D341Med (cell line): ENCODE results near the gene TAGLN2.
"Not testable (repeated sequence)": the region's sequence is repeated elsewhere in the genome, so short reads cannot be mapped to it uniquely, and the experiment has no call there.

Experiments
- DNase-seq: peaks from one replicate; pipeline ENCODE4 v3.0.0; 2012; ENCODE audit warnings: low spot score

TAGLN2 gene

DNA sequence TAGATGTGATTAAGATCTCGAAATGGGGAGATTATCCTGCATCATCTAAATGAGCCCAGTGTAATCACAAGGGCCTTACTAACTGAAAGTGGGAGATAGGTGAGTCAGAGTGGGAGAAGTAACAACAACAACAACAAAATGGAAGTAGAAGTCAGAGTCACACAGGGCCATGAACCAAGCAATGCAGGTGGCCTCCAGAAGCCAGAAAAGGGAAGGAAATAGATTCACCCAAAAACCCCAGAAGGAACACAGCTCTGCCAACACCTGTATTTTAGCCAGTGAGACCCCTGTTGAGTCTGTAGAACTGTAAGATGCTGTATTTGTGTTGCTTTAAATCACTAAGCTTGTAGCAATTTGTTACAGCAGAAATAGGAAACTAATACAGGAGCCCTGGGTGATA lies 4.1 kb downstream of the TAGLN2 start:
- DNase-seq, result no peak

DNA sequence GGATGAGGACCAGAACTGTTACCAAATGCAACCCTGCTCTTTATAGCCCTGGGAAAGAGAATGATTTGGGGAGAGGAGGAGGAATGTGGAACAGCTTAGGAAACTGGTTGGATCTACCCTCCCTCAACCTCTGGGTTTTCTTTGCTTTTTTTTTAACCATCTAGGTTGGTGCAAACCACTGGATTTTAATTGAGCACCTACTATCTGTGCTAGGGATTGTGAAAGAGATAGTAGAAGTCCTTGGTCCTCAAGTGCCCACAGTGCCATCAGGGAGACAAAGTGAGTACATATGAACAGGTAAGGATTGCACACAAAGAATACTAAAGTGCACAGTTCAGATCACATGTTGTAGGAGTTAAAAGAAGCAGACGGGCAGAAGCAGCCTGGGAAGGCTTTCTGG lies 4.7 kb downstream of the TAGLN2 start:
- no peak for DNase-seq

DNA sequence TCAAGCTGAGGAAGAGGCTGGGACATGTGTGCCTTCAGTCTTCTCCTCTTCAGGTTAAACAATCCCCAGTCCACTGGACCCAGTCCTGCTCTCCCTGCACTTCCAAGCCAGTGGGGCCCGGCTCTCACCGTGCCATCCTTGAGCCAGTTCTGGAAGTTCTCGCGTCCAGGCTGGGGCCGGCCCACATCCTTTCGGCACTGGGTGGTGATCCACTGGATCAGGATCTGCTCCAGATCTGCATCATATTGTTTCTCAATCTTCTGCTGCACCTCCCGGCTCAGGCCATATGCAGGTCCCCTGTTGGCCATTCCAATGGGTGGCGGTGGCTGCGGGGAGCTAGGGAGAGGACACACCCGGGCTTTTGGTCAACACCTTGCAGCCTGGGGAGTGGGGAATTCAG lies 5.1 kb downstream of the TAGLN2 start:
- DNase-seq, result no peak

DNA sequence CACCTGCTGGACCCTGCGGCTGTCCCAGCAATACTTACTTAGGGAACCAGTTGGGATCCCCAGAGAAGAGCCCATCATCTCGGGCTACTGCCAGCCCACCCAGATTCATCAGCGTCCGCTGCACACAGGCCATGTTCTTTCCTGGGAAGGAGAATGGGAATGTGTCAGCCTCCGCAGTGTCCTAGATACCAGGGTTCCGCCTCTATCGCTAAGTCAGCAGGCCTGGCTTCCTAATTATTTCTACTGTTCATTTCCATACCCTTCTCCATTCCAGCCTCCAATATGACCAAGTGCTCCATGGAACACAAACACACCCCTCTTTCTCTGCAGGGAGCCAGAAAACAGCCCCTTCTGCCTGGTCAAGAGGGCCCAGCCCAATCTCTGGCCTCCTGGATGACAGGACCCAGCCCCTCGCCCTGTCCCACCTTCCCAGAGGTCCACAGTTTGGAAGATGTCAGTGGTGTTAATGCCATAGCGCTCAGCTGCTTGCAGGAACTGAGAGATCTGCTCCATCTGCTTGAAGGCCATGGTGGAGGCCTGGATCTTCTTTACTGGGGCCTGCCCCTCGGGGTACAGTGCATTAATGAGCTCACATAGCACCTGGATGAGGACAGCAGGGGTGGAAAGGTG lies 6.0 kb downstream of the TAGLN2 start:
- DNase-seq, result no peak

DNA sequence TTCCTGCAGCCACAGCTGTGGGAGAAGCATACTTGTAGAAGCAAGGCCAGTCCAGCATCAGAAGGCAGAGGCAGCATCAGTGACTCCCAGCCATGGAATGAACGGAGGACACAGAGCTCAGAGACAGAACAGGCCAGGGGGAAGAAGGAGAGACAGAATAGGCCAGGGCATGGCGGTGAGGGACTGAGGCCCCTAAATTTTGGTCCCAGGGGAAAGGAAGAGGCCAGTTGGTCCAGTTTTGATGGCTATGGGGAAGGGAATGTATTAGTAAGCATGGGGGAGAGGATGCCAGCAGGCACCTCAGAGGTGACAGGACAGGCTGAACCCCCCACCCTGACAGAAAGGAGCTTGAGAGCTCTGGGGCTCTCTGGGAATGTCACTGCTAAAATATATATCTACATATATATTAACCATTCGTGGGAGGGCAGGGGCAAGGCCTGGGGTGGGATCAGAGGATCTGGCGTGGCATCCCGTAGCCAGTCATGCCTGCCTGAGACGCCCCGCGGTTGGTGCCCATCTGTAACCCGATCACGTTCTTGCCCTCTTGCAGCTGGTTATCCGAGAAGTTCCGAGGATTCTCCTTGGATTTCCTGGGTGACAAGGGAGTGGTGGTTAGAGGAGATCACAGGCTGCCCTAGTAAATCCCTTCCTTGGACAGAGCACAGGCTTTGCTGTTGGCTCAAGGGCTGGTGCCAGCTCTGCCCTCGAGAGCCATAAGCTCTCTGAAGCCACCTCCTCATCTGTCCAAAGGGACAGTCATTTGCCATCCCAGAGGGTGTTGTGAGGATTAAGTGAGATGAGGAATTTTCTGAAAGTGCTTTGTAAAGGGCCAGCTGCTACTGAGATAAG lies 6.7 kb downstream of the TAGLN2 start:
- DNase-seq, result no peak

DNA sequence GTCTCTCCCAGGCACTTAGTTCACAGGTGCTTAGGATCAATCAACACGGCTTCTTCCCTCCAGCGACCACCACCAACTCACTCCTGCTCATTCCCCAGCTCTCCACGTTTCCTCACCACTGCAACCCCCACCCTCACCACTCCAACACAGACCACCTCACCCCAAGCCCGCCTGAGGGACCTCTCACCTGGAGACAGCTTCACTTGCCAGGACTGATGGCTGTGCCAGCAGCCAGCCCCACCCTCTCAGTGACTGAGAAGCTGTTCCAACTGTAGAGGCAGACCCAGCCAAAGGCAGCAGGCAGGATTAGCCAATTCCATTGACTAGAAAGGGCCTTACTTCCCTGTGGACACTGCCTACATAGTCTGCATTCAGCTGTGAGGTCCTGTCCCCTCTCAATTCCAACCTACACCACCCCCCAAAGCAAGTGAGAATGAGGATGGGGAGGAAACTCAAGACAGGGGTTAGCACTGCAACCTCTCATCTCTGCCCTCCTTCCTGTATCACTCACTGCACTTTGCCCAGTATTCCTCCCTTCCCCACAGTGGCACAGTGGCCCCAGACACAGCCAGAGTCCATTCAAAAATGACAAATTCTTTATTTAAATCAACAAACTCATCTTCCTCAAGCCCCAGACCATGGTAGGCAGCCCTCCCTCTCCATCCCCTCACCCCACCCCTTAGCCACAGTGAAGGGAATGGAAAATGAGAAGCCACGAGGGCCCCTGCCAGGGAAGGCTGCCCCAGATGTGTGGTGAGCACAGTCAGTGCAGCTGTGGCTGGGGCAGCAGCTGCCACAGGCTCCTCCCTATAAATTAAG lies 7.6 kb downstream of the TAGLN2 start:
- no peak for DNase-seq

DNA sequence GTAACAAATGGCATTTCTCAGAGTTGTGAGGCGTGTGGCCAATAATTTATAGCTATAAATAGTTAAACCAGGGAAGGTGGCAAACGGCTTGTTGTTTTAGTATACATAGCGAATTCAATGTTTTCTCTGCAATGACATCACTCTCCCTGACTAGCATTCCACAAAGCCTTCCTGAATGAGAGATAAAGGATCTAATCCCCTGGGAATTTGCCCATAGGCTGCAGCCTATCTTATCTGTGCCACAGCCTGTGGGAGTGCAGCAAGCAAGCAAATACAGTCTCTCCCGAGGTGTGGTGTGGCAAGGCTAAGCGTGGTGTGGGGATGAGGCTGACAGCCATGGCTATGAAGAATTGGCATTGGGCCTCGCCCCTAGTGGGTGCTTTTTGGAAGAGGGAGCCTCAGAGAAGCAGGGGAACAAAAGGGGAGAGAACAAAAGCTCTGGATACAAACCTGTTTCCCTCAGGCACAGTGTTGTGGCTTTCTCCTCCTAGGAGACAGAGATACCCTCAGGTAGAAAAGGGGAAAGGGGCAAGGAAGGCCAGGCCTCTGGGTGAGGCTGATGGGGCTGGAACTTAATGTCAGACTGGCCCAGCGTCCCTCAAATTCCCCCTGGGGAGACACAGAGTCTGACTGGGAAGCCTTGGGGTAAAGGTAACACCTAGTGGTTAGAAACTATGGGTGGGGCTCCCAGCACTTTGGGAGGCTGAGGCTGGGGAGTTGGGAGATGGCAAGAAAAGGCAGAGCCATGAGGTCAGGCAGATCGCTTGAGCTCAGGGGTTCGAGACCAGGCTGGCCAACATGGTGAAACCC lies 8.9 kb downstream of the TAGLN2 start:
- DNase-seq, result peak; percentile 83

DNA sequence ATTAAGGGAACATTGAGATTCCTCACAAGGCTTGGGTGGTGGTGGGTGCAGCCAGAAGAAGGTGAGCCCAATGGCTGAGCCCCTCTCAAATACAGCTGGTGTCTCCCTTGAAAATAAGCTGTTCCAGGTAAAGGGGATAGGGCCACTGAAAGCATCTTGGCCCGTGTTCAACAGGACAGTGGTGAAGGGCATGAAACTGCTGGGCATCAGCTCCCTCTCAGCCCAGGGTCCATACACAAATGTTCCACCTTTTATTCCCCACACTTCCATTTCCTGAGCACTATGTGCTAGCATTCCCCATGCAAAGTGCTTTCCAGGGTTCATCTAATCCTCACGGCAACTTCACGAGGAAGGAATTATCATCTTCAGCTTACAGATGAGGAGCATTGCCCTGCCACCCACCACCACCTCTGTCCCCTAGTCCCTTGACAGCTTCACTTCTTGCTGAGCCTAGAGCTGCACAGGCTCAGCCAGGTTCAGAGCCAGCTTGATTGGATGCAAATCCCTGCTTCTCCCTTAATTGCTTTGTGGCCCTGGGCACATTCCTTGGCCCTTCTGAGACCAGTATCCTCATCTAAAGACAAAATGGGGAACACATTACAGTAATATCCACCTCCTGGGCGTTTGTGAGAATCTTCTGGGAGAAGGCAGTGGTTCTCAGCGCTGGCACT lies 9.6 kb downstream of the TAGLN2 start:
- no peak for DNase-seq

DNA sequence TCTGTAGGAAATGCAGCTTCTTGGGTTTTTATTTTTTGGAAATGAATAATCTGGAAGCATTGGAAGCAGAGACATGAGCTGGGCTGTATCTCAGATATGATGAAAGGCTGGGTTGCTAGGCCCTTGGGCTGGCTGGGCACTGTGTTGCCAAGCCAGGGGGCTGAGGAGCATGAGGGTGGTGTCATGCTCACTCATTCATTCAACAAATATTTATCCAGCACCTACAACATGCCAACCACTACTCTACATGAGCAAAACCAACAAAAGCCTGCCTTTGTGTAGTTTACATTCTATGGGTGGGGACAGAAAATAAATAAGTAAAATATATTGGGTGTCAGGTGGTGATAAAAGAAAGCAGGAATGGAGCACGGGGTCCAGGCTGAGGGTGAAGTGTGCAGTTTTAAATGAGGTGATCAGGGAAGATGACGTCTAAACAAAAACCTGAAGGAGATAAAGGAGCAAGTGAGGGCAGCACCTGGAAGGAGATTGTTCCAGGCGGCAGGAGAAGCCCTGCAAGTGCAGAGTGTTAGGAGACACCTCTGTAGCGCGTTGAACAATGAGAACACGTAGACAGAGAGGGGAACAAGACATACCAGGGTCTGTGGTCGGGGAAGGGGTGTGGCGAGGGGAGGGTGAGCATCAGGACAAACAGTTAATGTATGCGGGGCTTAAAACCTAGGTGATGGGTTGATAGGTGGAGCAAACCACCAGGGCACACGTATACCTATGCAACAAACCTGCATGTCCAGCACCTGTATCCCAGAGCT lies 10.9 kb downstream of the TAGLN2 start:
- DNase-seq, result no peak

DNA sequence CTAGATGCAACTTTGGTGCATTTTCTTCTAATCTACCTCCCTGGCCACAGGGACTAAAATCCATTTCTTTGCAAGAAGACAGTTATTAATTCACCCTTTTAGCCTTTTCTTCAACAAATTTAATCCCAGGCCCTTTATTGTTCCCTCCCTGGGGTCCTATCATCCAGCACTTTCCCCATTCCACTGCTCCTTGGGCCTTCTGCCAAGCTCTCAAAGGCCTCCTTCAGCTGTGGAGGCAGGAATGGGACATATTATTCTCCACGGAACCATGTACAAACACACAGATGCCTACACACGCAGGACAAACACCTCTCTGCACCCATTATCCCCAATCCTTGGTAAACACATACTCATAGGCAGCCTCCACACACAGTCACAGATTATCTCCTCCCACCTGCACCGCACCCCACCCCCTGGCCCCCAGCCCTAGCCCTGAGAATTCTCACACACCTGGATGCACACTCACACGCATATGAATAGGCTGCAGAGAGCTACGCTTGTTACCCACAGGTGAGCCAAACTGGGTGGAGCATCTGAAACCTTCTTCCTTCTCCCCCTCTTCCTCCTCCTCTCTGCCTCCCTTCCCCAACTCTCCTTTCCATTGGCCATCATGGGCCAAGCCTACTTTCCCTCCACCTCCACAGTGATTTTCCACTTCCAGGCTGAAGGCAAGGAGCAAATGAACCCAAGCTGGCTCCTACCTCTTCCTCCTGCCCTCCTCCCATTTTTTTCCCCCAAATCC lies 11.7 kb downstream of the TAGLN2 start:
- DNase-seq, result no peak

DNA sequence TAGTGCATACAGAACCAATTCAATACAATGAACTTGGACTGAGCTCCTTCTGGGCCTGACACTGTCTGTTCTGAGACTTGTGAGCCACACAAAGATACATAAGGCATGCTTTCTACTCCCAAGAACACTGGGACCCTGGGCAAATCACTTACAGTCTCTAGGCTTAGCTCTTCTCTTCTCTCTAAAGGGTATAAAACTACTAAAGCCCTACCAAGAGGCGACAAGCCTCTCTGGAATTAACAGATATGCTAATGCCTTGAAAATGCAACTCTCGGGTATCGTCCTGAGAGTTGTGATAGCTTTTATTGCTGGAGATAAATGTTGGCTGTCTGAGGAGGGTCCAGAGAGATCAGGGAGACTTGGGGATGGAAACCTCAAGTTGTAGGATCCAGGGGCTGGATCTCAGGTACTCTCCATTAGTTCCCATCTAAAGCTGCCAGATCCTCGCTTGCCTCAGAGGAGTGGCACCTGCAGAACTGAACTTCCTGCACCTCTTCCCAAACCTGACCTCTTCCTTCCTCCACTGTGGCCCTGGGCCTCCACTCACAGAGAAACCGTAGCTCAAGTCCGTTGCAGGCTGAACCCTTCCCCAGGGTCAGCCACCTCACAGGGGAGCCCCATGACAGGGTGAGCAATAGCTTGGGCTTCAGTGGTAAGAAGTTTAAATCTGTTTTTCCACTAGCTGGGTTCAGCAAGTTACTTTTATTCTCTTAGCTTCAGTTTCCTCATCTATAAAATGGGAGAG lies 13.8 kb downstream of the TAGLN2 start:
- DNase-seq, result no peak

DNA sequence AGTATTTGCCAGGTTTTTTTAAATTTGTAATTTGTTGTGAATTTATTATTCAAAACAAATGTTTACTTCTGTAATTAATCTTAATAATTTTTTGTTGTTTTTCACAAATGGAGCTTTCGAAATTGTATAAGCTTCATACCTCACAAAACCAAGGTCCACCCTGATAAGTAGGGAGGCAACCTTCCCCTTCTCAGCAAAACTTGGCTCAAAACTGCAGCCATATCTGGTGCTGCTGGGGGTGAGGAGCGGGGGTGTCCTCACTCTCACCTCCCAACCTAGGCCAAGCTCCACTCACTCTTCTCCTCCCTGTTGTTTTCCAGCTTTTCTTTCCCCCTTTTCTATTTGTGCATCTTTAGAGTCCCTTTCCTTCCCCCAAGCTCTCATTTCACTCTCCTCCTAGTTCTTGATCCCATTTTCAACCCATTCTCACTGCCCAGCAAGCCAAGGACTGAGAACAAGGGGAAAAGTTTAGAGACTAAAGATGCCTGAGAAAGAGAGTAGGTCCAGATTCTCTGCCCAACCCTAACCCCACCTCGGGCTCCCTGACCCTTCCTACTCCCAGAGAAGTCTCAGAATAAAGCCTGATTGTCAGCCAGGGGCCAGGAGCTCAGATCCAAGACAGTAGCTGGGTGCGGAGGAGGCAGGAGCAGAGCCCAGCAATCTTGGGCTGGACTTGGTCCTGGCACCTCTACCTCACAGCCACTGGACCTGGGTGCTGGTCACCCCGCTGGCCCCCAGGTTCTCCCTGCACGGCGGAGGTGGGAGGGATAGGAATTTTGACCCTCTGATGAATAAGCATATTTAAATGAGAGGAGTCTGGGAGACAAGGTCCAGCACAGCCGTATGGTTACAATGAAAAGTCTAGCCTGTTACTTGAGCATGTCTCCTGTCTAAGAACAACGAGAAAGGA lies 17.0 kb downstream of the TAGLN2 start:
- no peak for DNase-seq

DNA sequence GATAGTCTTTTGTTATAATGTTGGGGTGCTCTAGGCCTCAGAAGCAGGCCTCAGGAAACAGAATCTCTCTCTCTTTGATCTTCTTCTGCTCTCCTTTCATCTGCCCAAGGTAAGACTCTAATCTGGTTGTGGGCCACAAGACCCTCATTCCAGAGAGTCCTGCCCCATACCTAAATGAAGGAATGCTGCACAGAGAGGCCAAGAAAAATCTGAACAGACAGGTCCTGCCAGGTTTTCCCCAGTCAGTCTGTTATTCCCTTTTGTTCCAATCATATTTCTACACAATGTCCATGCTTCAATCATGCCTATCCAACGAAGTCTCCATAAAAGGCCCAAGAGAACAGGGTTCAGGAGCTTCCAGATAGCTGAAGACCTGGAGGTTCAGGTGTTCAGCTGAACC lies 18.3 kb downstream of the TAGLN2 start:
- no peak for DNase-seq

DNA sequence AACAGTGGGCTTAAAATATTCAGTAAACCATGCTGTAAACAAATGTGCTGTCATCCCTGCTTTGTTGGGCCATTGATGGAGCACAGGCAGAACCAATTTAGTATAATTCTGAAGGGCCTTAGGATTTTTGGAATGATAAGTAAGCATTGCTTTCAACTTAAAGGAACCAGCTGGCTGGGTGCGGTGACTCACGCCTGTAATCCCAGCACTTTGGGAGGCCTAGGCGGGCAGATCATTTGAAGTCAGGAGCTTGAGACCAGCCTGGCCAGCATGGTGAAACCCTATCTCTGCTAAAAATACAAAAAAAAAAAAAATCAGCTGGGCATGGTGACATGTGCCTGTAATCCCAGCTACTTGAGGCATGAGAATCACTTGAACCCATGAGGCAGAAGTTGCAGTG lies 21.3 kb downstream of the TAGLN2 start:
- DNase-seq, result not testable (repeated sequence)

DNA sequence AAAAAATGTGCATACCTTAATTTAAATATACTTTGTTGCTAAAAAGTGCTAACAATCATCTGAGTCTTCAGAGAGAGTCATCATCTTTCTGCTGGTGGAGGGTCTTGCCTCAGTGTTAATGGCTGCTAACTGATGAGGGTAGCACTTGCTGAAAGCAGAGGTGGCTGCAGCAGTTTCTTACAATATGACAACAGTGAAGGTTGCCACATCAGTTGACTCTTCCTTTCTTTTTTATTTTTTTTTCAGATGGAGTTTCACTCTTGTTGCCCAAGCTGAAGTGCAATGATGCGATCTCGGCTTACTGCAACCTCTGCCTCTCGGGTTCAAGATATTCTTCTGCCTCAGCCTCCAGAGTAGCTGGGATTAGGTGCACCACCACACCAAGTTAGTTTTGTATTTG lies 22.8 kb downstream of the TAGLN2 start:
- DNase-seq, result no peak

DNA sequence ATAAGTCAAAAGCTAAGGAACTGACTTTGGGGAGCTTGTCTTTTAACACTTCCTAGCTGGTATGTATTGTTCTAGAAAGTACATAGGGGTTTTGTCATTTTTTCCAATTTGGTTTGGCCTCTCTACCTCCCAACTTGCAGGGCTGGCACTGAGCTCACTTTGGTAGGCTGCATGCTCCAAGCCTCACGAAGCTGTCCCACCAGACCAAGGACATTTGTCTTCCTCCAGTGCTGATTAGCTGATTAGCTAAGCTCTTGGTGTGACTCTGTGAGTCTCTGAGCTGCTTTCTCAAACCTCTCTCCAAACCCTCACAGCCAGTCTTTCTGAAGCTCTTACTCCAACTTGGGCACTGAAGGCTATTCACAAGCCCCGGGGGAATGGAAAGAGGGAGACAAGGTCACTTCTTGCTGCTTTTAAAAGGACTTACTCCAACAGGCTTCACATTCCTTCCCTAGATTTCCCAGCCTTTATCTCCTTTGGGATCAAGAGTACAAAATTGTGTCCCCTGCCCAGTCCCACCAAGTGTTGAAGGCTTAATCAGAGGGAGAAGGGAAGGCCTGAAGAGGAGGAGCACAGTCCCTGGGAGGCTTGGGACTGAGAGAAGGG lies 24.4 kb downstream of the TAGLN2 start:
- DNase-seq, result no peak

DNA sequence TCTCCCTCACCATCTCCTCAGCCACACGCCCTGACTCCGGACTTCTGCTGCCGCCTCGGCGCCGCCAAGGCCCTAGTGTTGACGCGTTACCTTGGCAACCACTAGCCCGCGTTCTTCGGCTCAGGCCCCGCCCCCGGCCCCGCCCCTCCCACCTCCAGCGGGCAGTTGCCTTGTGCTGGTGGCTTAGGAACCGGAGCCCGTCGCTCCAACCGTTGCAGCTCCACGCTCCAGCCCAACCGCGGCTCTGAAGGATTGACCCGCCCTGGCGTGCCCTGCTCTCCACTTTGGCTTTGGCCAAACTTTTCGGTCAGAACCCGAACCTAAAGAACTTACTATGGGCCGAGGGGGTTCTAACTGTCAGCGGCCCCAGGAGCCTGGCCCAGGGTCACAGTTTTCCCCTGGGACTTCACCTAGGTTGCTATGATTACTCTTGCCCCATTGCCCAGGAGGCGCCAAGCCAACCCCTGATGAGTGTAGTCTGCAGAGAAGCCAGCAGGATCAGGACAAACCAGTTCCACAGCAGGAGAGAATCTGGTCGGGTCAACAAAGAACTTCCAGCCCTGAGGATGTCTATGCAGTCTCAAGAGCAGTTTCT lies 25.1 kb downstream of the TAGLN2 start, which contains the start of gene CFAP45:
TSS of gene CFAP45 (minus strand) at position 80 of the 595 bp plus-strand sequence. CDS start at position 13, 67 bp downstream.
- no peak for DNase-seq
